Body of pancreas (tissue), 4 donors: ENCODE measurements around the gene NUDT13. TPM values are rescaled to one million over a fixed set of nuclear protein-coding genes. Genes with fewer than 3 reads are reported as not detected.

Experiments
- ATAC-seq: fragments of 150-250 bp; one replicate; pipeline ENCODE4 v1.9.1; 2016
- DNase-seq, 4 donors: peaks; one replicate each; pipeline ENCODE4 v3.0.0-alpha.2; 2019
- H3K27ac ChIP-seq, 4 donors: fragments of 200-600 bp; sonication (generic); 1 replicate in 3 of 4; 2 replicates in 1 of 4; pipeline versions ENCODE4 v1.5.1 to v1.6.1; 2016 to 2019; ENCODE audit warnings: mild to moderate bottlenecking in 1 of 4, mixed read lengths in 1 of 4, moderate library complexity in 1 of 4
- H3K27me3 ChIP-seq, 2 donors: fragments of 200-600 bp; sonication (generic); one replicate each; pipeline ENCODE4 v1.6.0; 2016; ENCODE audit warnings: mild to moderate bottlenecking in 1 of 2
- H3K36me3 ChIP-seq, 2 donors: fragments of 200-600 bp; sonication (generic); replicated peaks in 1 of 2; 2 replicates each; pipeline ENCODE4 v1.5.1; 2016; ENCODE audit warnings: low read depth in 2 of 2; ENCODE audit not compliant: insufficient read depth in 1 of 2
- H3K4me1 ChIP-seq: fragments of 200-600 bp; sonication (generic); one replicate; pipeline ENCODE4 v1.6.0; 2016
- H3K4me3 ChIP-seq, 2 donors: fragments of 200-600 bp; sonication (generic); 1 replicate in 1 of 2; 2 replicates in 1 of 2; pipeline ENCODE4 v1.5.1; 2016 to 2019
- H3K9me3 ChIP-seq, 3 donors: fragments of 200-600 bp; sonication (generic); 1 replicate in 2 of 3; 2 replicates in 1 of 3; pipeline ENCODE4 v1.5.1; 2016
- POLR2A ChIP-seq, 3 donors: fragments of 450-650 bp; IDR thresholded peaks; one replicate each; pipeline ENCODE4 v1.6.1; 2016; ENCODE audit warnings: antibody characterized with exemption in 3 of 3, mild to moderate bottlenecking in 2 of 3
- WGBS, 2 donors: methylation state at CpG; one replicate each; pipeline ENCODE4 v1.1.5; 2017; 5-methylcytosine and 5-hydroxymethylcytosine counted together
- intact Hi-C: fragments of 100-400 bp; cut with DNase I; formaldehyde crosslinking; loops from one replicate; pipeline ENCODE4 v1.15.1; 2023
- small RNA-seq: library from RNA; depleted of rRNA; stranded (forward); fragments of <200 nt; gene quantifications from one replicate; pipeline ENCODE3, GENCODE V24; 2016
- total RNA-seq, 2 donors: library from RNA; depleted of rRNA; stranded (reverse); fragments of >200 nt; gene quantifications; one replicate each; pipeline ENCODE4 v1.1.0, GENCODE V29; 2016
- TF ChIP-seq, protein P1 (sequence below), 7 experiments: fragments of 450-650 bp in 4 of 7; fragments of 200-600 bp in 3 of 7; sonication (generic) in 3 of 7; IDR thresholded peaks; one replicate each; pipeline ENCODE4 v1.5.1; 2016 to 2019; ENCODE audit warnings: antibody characterized with exemption in 7 of 7

Gene NUDT13
- total RNA-seq, 2 donors from 2014 or later: 2.3 to 3.3 TPM

DNA sequence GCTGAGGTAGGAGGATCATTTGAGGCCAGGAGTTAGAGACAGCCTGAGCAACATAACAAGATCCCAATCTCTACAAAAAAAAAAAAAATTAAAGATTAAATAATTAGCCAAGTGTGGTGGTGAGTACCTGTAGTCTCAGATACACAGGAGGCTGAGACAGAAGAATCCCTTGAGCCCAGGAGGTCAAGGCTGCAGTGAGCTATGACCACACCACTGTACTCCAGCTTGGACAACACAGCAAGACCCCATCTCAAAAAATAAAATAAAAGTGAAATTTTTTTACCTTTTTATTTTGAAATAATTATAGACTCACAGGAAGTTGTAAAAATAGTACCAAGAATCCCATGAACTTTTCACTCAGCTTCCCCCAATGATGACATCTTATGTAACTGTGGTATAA is 62.6 kb downstream of the NUDT13 start:
- no peak for TF ChIP-seq POLR2A (IDR thresholded peaks at IDR 0.05)
- TF ChIP-seq, protein P1, sequence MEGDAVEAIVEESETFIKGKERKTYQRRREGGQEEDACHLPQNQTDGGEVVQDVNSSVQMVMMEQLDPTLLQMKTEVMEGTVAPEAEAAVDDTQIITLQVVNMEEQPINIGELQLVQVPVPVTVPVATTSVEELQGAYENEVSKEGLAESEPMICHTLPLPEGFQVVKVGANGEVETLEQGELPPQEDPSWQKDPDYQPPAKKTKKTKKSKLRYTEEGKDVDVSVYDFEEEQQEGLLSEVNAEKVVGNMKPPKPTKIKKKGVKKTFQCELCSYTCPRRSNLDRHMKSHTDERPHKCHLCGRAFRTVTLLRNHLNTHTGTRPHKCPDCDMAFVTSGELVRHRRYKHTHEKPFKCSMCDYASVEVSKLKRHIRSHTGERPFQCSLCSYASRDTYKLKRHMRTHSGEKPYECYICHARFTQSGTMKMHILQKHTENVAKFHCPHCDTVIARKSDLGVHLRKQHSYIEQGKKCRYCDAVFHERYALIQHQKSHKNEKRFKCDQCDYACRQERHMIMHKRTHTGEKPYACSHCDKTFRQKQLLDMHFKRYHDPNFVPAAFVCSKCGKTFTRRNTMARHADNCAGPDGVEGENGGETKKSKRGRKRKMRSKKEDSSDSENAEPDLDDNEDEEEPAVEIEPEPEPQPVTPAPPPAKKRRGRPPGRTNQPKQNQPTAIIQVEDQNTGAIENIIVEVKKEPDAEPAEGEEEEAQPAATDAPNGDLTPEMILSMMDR (IDR thresholded peaks at IDR 0.05): no peak
- Histone ChIP-seq H3K4me3 (no peak overlapping the region), H3K27ac (no peak overlapping the region), H3K9me3 (no peaks in the 10 kb centered on the region), H3K36me3 (no peaks in the 10 kb centered on the region), H3K27me3 (no peaks in the 10 kb centered on the region), H3K4me1 (peaks cover 7% of the 10 kb centered on the region)
- intact Hi-C loops: no loop called here
- no peak for ATAC-seq
- DNase-seq: no peak

DNA sequence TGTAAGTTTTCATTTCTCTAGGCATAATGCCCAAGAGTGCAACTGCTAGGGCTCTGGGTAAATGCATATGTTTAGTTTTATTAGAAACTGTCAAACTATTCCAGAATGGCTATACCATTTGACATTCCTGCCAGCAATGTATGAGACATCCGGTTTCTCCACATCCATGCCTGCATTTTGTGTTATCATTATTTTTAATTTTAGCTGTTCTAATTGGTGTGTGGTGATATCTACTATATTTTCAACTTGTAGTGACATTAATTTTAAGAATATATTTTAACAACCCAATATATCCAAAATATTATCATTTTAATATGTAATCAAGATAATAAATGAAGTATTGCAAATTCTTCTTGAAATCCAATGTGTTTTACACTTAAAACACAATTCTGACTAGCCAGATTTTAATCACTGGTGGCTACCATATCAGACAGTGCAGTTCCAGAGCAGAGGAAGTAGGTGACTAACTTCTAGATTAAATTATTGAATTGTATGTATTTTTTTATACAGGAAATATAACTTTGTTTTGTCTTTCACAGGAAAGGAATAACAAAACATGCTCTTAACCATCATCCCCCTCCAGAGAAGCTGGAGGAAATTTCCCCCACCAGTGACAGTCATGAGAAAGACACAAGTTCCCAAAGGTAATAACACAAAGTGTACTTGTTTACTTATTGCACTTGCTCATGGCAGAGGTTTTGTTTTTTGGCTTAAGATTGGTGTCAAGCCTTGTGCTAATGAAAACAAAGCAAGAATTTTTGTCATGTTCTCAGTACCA is 64.1 kb downstream of the NUDT13 start:
- intact Hi-C loops: no loop called here
- no peaks in the 10 kb centered on the region for H3K27me3 ChIP-seq
- H3K27ac ChIP-seq: no peak overlapping the region
- TF ChIP-seq, protein P1 (IDR thresholded peaks at IDR 0.05): no peak
- TF ChIP-seq POLR2A (IDR thresholded peaks at IDR 0.05): no peak
- 100% methylated on average over 1 of the region's 1 CpG for WGBS, 2 donors
- ATAC-seq (no peak), DNase-seq (no peak)
- H3K4me1 ChIP-seq: no peaks in the 10 kb centered on the region
- no peaks in the 10 kb centered on the region for H3K36me3 ChIP-seq
- H3K4me3 ChIP-seq: no peak overlapping the region
- no peaks in the 10 kb centered on the region for H3K9me3 ChIP-seq

Small RNA genes within 50 kb of the gene (small RNA-seq; reads per million reads assigned to genes)
- not detected for gene RF00019
- not detected for gene SNORA11F

Other genes with a start within 250 kb of the NUDT13 start
- gene OIT3, start 216.7 kb upstream of the NUDT13 start, total RNA-seq: not detected
- not detected for gene PLA2G12B, start 155.6 kb upstream of the NUDT13 start, total RNA-seq
- gene P4HA1, start 13.6 kb upstream of the NUDT13 start, total RNA-seq: 10 to 100 TPM; 11.9 to 21.5 TPM
- gene ECD, start 57.6 kb downstream of the NUDT13 start, total RNA-seq: 10 to 100 TPM; 14.8 to 19.8 TPM
- gene FAM149B1, start 57.7 kb downstream of the NUDT13 start, total RNA-seq: 10 to 100 TPM in 1 of 2 donors, 1 to 10 TPM in 1; 4.9 to 17.1 TPM
- 1 to 10 TPM; 5.9 to 9.6 TPM for gene DNAJC9, start 136.8 kb downstream of the NUDT13 start, total RNA-seq
- 10 to 100 TPM; 18.7 to 24.7 TPM for gene MRPS16, start 142.2 kb downstream of the NUDT13 start, total RNA-seq
- gene CFAP70, start 248.4 kb downstream of the NUDT13 start, total RNA-seq: 10 to 100 TPM in 1 of 2 donors, 1 to 10 TPM in 1; 8.8 to 11.5 TPM